H1 (cell line): Measurements from ENCODE around the gene ARHGAP22.

Source experiments
- CREB1 ChIP-seq: IDR thresholded peaks from 2 replicates; pipeline ENCODE4 v1.6.1; 2012; ENCODE audit warnings: inconsistent platforms
- EGR1 ChIP-seq: IDR thresholded peaks from 2 replicates; pipeline ENCODE4 v1.6.1; 2011; ENCODE audit warnings: low read depth, low read length, borderline replicate concordance
- EZH2 ChIP-seq: fragments of 200-600 bp; sonication (generic); IDR thresholded peaks from 2 replicates; pipeline ENCODE4 v1.7.1; 2012; ENCODE audit warnings: low read depth, mild to moderate bottlenecking, moderate library complexity, low read length, inconsistent platforms; ENCODE audit not compliant: severe bottlenecking
- GABPA ChIP-seq: IDR thresholded peaks from 2 replicates; pipeline ENCODE4 v1.6.1; 2011; ENCODE audit warnings: mild to moderate bottlenecking, low read length, moderate library complexity, borderline replicate concordance; ENCODE audit not compliant: insufficient read depth
- GTF2F1 ChIP-seq: IDR thresholded peaks from 2 replicates; pipeline ENCODE4 v1.6.1; 2012; ENCODE audit warnings: low read depth, low read length, improper control_type of control experiment, borderline replicate concordance
- KDM4A ChIP-seq: IDR thresholded peaks from one replicate; pipeline ENCODE4 v1.7.1; 2012; ENCODE audit warnings: low read depth, mild to moderate bottlenecking, moderate library complexity, low read length, inconsistent platforms; ENCODE audit not compliant: severe bottlenecking
- NANOG ChIP-seq: IDR thresholded peaks from 2 replicates; pipeline ENCODE4 v1.6.1; 2011; ENCODE audit warnings: low read length, low read depth, mild to moderate bottlenecking, inconsistent platforms; ENCODE audit not compliant: insufficient read depth, poor library complexity, severe bottlenecking
- POLR2A ChIP-seq, 2 experiments: IDR thresholded peaks; 1 replicate in 1 of 2; 2 replicates in 1 of 2; pipeline ENCODE4 v1.6.1; 2011; ENCODE audit warnings: low read depth in 2 of 2, low read length in 2 of 2, mild to moderate bottlenecking in 2 of 2; ENCODE audit errors: control extremely low read depth in 1 of 2
- POLR2AphosphoS5 ChIP-seq: IDR thresholded peaks from 2 replicates; pipeline ENCODE4 v1.6.1; 2011; ENCODE audit warnings: low read depth, low read length
- ZNF274 ChIP-seq: IDR thresholded peaks from 2 replicates; pipeline ENCODE4 v1.7.0; 2012; ENCODE audit warnings: low read length, borderline replicate concordance; ENCODE audit errors: extremely low read depth
- TF ChIP-seq, protein P1 (sequence below), 3 experiments: IDR thresholded peaks; 1 replicate in 2 of 3; 2 replicates in 1 of 3; pipeline versions ENCODE4 v1.5.1 to v1.6.1; 2011; ENCODE audit warnings: low read length in 3 of 3, mild to moderate bottlenecking in 3 of 3, inconsistent platforms in 2 of 3, low read depth in 1 of 3, moderate library complexity in 1 of 3; ENCODE audit not compliant: insufficient read depth in 1 of 3; ENCODE audit errors: control extremely low read depth in 1 of 3
- TF ChIP-seq, protein P2 (sequence below): IDR thresholded peaks from 2 replicates; pipeline ENCODE4 v1.6.1; 2012; ENCODE audit warnings: inconsistent platforms

DNA sequence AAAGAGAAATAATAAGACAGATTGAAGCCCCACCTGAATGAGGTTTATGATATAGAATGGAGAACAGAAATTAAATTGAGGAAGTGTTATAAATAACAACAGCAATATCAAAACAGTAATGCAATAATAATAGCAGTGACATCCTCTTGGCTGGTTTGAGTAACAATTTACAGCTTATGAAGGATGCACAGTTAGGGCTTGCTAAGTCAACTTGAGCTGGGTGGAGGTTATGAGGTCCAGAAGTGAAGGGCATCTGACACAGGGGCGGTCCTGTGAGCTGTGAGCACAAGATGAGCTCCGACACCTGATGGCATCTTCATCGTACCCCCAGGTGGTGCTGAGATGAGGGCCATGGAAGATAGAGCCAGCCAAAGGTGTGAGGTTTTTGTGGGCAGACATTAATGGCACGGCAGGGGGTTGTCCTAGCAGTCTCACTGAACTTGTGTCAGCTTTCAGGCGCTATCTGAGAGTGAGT, 30.5 kb downstream of the ARHGAP22 start:
- TF ChIP-seq NANOG: no peak
- TF ChIP-seq EGR1: no peak
- no peak for TF ChIP-seq GABPA
- TF ChIP-seq EZH2: no peak
- TF ChIP-seq, protein P1, sequence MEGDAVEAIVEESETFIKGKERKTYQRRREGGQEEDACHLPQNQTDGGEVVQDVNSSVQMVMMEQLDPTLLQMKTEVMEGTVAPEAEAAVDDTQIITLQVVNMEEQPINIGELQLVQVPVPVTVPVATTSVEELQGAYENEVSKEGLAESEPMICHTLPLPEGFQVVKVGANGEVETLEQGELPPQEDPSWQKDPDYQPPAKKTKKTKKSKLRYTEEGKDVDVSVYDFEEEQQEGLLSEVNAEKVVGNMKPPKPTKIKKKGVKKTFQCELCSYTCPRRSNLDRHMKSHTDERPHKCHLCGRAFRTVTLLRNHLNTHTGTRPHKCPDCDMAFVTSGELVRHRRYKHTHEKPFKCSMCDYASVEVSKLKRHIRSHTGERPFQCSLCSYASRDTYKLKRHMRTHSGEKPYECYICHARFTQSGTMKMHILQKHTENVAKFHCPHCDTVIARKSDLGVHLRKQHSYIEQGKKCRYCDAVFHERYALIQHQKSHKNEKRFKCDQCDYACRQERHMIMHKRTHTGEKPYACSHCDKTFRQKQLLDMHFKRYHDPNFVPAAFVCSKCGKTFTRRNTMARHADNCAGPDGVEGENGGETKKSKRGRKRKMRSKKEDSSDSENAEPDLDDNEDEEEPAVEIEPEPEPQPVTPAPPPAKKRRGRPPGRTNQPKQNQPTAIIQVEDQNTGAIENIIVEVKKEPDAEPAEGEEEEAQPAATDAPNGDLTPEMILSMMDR (IDR thresholded peaks at IDR 0.05; ENCODE audit: control extremely low read depth in 1 of 3, insufficient read depth in 1 of 3, low read depth in 1 of 3, low read length in 3 of 3): no peak
- TF ChIP-seq POLR2A (IDR thresholded peaks at IDR 0.05; ENCODE audit: control extremely low read depth in 1 of 2, low read depth in 2 of 2, low read length in 2 of 2): no peak
- no peak for TF ChIP-seq GTF2F1
- TF ChIP-seq POLR2AphosphoS5: no peak
- TF ChIP-seq, protein P2, sequence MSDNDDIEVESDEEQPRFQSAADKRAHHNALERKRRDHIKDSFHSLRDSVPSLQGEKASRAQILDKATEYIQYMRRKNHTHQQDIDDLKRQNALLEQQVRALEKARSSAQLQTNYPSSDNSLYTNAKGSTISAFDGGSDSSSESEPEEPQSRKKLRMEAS: no peak
- no peak for TF ChIP-seq KDM4A
- TF ChIP-seq ZNF274: no peak
- no peak for TF ChIP-seq CREB1
